Mesenchymal stem cell (in vitro differentiated cells and primary cell): ENCODE data around the gene CKB.
A peak's percentile ranks its signal among the peaks of the same experiment; 100 is the strongest.

Experiments
- DNase-seq: peaks from one replicate; pipeline ENCODE4 v3.0.0-alpha.2; 2013
- H2AFZ ChIP-seq: one replicate; pipeline ENCODE4 v1.6.1; 2013; ENCODE audit warnings: low read depth, mild to moderate bottlenecking, control low read depth, inconsistent platforms, low read length, moderate library complexity
- H2AK5ac ChIP-seq: 2 replicates; pipeline ENCODE4 v1.6.1; 2013; ENCODE audit warnings: low read length, moderate library complexity, mild to moderate bottlenecking, inconsistent platforms; ENCODE audit not compliant: severe bottlenecking
- H2BK120ac ChIP-seq: one replicate; pipeline ENCODE4 v1.6.1; 2013; ENCODE audit warnings: low read depth, mild to moderate bottlenecking, inconsistent platforms, low read length, moderate library complexity
- H2BK12ac ChIP-seq, 2 experiments: one replicate each; pipeline ENCODE4 v1.6.1; 2013; ENCODE audit warnings: inconsistent platforms in 2 of 2, low read length in 2 of 2, mild to moderate bottlenecking in 2 of 2, moderate library complexity in 2 of 2, control low read depth in 1 of 2
- H2BK15ac ChIP-seq: one replicate; pipeline ENCODE4 v1.6.1; 2013; ENCODE audit warnings: mild to moderate bottlenecking, low read depth, inconsistent platforms; ENCODE audit not compliant: poor library complexity, severe bottlenecking
- H2BK5ac ChIP-seq: 2 replicates; pipeline ENCODE4 v1.6.1; 2013; ENCODE audit warnings: low read depth, mild to moderate bottlenecking, low read length, control low read depth, inconsistent platforms; ENCODE audit not compliant: poor library complexity, severe bottlenecking
- H3K14ac ChIP-seq, 2 experiments: one replicate each; pipeline ENCODE4 v1.6.1; 2013; ENCODE audit warnings: inconsistent platforms in 2 of 2, low read length in 2 of 2, control low read depth in 1 of 2, mild to moderate bottlenecking in 1 of 2, moderate library complexity in 1 of 2
- H3K18ac ChIP-seq, 2 experiments: one replicate each; pipeline ENCODE4 v1.6.1; 2013; ENCODE audit warnings: inconsistent platforms in 2 of 2, low read length in 2 of 2, control low read depth in 1 of 2, low read depth in 1 of 2, mild to moderate bottlenecking in 1 of 2
- H3K23ac ChIP-seq, 2 experiments: one replicate each; pipeline ENCODE4 v1.6.1; 2013; ENCODE audit warnings: inconsistent platforms in 2 of 2, low read length in 2 of 2, mild to moderate bottlenecking in 2 of 2, moderate library complexity in 2 of 2, control low read depth in 1 of 2
- H3K27ac ChIP-seq: 2 replicates; pipeline ENCODE4 v1.5.1; 2013; ENCODE audit warnings: mild to moderate bottlenecking, moderate library complexity, low read length, control low read depth, inconsistent platforms; ENCODE audit not compliant: poor library complexity, severe bottlenecking
- H3K27me3 ChIP-seq, 2 experiments: 2 replicates each; pipeline versions ENCODE4 v1.6.1 to v1.7.0; 2013; ENCODE audit warnings: low read length in 2 of 2, mild to moderate bottlenecking in 2 of 2, moderate library complexity in 2 of 2, control low read depth in 1 of 2, inconsistent platforms in 1 of 2; ENCODE audit not compliant: control insufficient read depth in 1 of 2, insufficient read depth in 1 of 2
- H3K36me3 ChIP-seq, 2 experiments: 2 replicates each; pipeline versions ENCODE4 v1.6.1 to v1.7.0; 2013; ENCODE audit warnings: low read length in 2 of 2, control low read depth in 1 of 2, inconsistent platforms in 1 of 2, low read depth in 1 of 2, mild to moderate bottlenecking in 1 of 2; ENCODE audit not compliant: insufficient read depth in 2 of 2, control insufficient read depth in 1 of 2
- H3K4ac ChIP-seq, 2 experiments: one replicate each; pipeline ENCODE4 v1.6.1; 2013; ENCODE audit warnings: inconsistent platforms in 2 of 2, low read length in 2 of 2, mild to moderate bottlenecking in 2 of 2, moderate library complexity in 2 of 2, control low read depth in 1 of 2, low read depth in 1 of 2
- H3K4me1 ChIP-seq: 2 replicates; pipeline ENCODE4 v1.6.1; 2013; ENCODE audit warnings: low read depth, low read length, control low read depth; ENCODE audit not compliant: control insufficient read depth, insufficient read depth
- H3K4me2 ChIP-seq: 2 replicates; pipeline ENCODE4 v1.6.1; 2013; ENCODE audit warnings: low read length, mild to moderate bottlenecking, inconsistent platforms; ENCODE audit not compliant: poor library complexity, severe bottlenecking
- H3K4me3 ChIP-seq, 2 experiments: 2 replicates each; pipeline versions ENCODE4 v1.5.1 to v1.7.0; 2013; ENCODE audit warnings: low read length in 2 of 2, mild to moderate bottlenecking in 2 of 2, control low read depth in 1 of 2, low read depth in 1 of 2; ENCODE audit not compliant: insufficient read depth in 1 of 2
- H3K79me1 ChIP-seq: replicated peaks from 2 replicates; pipeline ENCODE4 v1.6.1; 2013; ENCODE audit warnings: mild to moderate bottlenecking, control low read depth, low read length, inconsistent platforms; ENCODE audit not compliant: poor library complexity, severe bottlenecking
- H3K9ac ChIP-seq: 2 replicates; pipeline ENCODE4 v1.7.0; 2013; ENCODE audit warnings: mild to moderate bottlenecking, low read length, moderate library complexity
- H3K9me3 ChIP-seq: 2 replicates; pipeline ENCODE4 v1.7.0; 2013; ENCODE audit warnings: mild to moderate bottlenecking, low read length; ENCODE audit not compliant: control insufficient read depth
- H4K8ac ChIP-seq: one replicate; pipeline ENCODE4 v1.6.1; 2013; ENCODE audit warnings: inconsistent platforms, mild to moderate bottlenecking, low read length, moderate library complexity
- H4K91ac ChIP-seq: one replicate; pipeline ENCODE4 v1.6.1; 2013; ENCODE audit warnings: mild to moderate bottlenecking, low read length, inconsistent platforms
- WGBS: methylation state at CpG from one replicate; pipeline ENCODE4 v1.1.7; 2013; ENCODE audit warnings: mixed read lengths; 5-methylcytosine and 5-hydroxymethylcytosine counted together

CKB gene

DNA sequence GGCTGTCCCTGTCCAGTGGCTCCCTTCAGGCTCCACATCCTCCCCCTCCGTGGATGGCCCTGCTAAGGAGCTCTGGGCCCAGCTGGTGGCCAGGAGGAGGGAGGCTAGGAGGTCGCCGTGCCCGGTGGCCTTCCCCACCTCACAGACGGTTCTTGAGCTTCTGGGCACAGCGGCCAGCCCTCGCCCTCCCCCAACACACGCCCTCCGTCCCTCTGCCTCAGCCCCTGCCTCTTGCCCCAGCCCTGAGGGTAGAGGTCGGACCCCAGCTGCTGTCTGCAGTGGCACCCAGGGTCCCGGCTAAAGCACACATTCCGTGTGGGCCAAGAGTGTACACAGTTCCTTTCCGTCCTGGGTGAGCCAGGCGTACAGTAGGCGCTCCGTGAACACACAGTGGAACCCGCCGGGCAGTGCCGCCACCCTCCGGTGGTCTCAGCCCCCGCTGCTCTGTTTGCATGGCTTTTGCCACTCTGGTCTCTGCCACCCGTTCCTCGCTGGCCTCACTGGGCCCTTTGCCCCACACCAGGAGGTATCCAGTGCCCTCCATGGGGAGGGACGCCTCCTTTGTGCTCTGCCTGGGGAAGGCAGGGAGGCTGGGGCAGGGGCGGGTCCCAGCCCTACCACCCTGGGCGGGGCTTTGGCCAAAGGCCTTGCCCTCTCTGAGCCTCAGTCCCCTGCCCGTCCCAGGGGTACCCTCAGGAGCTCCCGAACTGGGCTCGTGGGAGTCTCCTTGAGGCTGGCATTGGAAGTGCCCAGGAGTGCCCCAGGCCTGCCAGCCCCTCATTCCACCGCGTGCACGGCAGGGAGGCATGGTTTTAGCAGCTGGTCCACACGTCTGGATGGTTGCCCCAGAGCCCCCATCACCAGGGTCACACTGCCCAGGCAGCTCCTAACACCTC is 19.3 kb upstream of the CKB start:
- H3K36me3 ChIP-seq, result peaks cover 0 to 11% of the 10 kb centered on the region in 2 experiments
- DNase-seq, result no peak
- peak overlapping the region; percentile 25 for H2AK5ac ChIP-seq
- peak overlapping the region; percentile 56 for H4K91ac ChIP-seq
- peaks cover 62% of the 10 kb centered on the region for H3K4me1 ChIP-seq
- no peak overlapping the region for H2BK120ac ChIP-seq
- no peaks in the 10 kb centered on the region for H3K27me3 ChIP-seq
- no peaks in the 10 kb centered on the region for H3K9me3 ChIP-seq
- no peak overlapping the region for H3K14ac ChIP-seq
- H2BK12ac ChIP-seq, result peak overlapping the region in 1 of 2 experiments; percentile 68
- H3K9ac ChIP-seq, result peak overlapping the region; percentile 80
- no peak overlapping the region for H2AFZ ChIP-seq
- peak overlapping the region in 1 of 2 experiments; percentile 29 for H3K18ac ChIP-seq
- H2BK15ac ChIP-seq, result no peak overlapping the region
- H3K27ac ChIP-seq, result no peak overlapping the region
- peak overlapping the region in 1 of 2 experiments; percentile 9 for H3K4ac ChIP-seq
- H3K4me3 ChIP-seq, result peak overlapping the region in 1 of 2 experiments; percentile 51
- H4K8ac ChIP-seq, result peak overlapping the region; percentile 66
- no peak overlapping the region for H3K4me2 ChIP-seq
- WGBS, result 74% methylated on average over 33 of the region's 33 CpGs
- no peak overlapping the region for H2BK5ac ChIP-seq
- H3K23ac ChIP-seq, result no peak overlapping the region
- no peaks in the 10 kb centered on the region for H3K79me1 ChIP-seq

DNA sequence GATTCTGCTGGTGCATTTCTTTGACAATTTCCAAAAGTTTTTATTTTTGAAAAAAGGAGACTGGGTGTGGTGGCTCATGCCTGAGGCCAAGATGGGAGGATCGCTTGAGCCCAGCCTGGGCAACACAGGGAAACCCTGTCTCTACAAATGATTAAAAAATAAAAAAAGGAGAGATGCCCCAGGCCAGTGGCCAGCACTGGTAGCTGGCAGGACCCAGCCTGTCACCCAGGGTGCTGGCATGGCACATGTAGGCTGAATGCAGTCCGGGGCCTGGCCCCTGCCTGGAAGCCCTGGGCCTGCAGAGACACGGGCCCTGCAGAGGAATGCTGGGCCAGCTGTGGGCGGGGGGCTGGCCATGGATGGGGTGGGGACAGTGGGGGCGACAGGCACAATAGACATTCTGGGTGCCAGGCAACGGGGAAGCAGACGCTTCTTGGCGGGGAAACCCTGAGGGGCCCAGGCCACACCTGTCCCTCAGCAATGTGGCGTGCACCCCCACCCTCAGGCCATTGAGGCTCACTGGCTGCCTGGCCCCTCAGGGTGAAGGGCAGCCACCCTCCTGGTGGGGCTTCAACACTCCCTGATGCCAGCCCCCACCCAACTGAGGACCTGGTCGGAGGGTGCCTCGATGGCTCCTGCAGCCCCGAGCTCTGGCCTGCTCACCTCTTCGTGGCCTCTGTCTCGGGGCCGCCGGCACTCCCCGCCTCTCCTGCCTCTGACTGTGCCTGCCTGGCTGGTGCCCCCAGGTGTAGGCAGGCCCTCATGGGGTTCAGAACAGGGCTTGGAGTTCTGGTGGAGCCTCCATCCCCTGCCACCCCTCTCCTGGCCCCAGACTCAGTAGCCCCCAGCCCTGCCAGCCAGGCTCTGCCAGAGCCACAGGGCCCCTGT is 18.4 kb upstream of the CKB start:
- no peak overlapping the region for H3K4me2 ChIP-seq
- WGBS, result 86% methylated on average over 17 of the region's 17 CpGs

DNA sequence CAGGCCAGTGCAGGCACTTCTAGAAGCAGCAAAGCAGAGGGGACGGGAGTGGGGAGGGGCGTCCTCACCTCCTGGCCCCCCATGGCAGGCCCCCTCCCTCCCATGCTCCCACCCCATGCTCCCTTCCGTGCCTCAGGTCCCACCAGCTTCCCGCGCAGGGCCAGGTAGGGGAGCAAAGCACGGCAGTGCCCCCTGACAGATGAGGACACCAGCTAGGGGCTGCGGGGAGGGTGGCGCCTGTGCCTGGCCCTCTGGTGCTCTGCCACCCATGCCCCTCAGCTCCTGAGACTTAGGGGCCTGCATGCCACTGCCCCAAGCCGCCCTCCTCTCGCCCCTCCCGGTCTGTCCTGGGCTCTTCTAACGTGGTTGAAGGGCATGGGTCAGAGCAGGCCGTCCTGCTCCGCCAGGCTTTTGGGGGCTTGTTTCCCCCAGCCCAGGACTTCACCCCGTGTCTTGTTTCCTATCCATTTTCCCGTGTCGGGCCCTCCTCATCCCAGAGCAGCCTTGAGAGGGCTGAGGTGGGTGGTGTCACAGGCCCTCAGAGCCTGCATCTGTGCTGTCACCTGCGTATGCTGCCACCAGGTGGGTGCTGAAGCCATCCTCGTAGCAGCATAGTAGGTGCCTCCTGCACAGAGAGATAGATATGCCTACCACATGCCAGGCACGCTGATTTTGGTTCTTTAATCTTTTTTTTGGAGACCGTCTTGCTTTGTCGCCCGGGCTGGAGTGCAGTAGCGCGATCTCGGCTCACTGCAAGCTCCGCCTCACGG is 16.6 kb upstream of the CKB start:
- Histone ChIP-seq H2BK5ac (no peak overlapping the region), H2AK5ac (peak overlapping the region; percentile 40), H3K4me2 (no peak overlapping the region), H3K4me1 (peaks cover 59% of the 10 kb centered on the region), H3K9me3 (no peaks in the 10 kb centered on the region), H3K18ac (no peak overlapping the region), H2AFZ (no peak overlapping the region), H3K27ac (no peak overlapping the region), H3K4ac (no peak overlapping the region), H3K14ac (no peak overlapping the region), H3K27me3 (no peaks in the 10 kb centered on the region), H3K9ac (peak overlapping the region; percentile 22), H3K4me3 (no peak overlapping the region), H2BK120ac (no peak overlapping the region), H2BK12ac (peak overlapping the region in 1 of 2 experiments; percentile 67), H4K91ac (no peak overlapping the region), H4K8ac (no peak overlapping the region), H3K23ac (no peak overlapping the region), H3K79me1 (no peaks in the 10 kb centered on the region), H2BK15ac (no peak overlapping the region), H3K36me3 (peaks cover 0 to 38% of the 10 kb centered on the region in 2 experiments)
- 82% methylated on average over 28 of the region's 28 CpGs for WGBS
- DNase-seq, result no peak

More for the DNA sequence above, 18.4 kb upstream of the CKB start:
- peak overlapping the region; percentile 80 for H3K9ac ChIP-seq
- no peak overlapping the region for H3K27ac ChIP-seq
- peak overlapping the region; percentile 43 for H4K91ac ChIP-seq
- H2BK5ac ChIP-seq, result no peak overlapping the region
- H3K18ac ChIP-seq, result peak overlapping the region; percentile 29 to 48
- peaks cover 60% of the 10 kb centered on the region for H3K4me1 ChIP-seq
- no peaks in the 10 kb centered on the region for H3K79me1 ChIP-seq
- H2BK12ac ChIP-seq, result peak overlapping the region in 1 of 2 experiments; percentile 60
- DNase-seq, result no peak
- H3K4me3 ChIP-seq, result no peak overlapping the region
- H2BK15ac ChIP-seq, result peak overlapping the region; percentile 74
- H2BK120ac ChIP-seq, result peak overlapping the region; percentile 12
- peak overlapping the region in 1 of 2 experiments; percentile 34 for H3K23ac ChIP-seq
- no peaks in the 10 kb centered on the region for H3K9me3 ChIP-seq
- H4K8ac ChIP-seq, result peak overlapping the region; percentile 56
- peaks cover 0 to 20% of the 10 kb centered on the region in 2 experiments for H3K36me3 ChIP-seq
- H3K4ac ChIP-seq, result no peak overlapping the region
- H3K27me3 ChIP-seq, result no peaks in the 10 kb centered on the region
- no peak overlapping the region for H2AFZ ChIP-seq
- H3K14ac ChIP-seq, result peak overlapping the region in 1 of 2 experiments; percentile 6
- H2AK5ac ChIP-seq, result peak overlapping the region; percentile 10
